ENCODE data around the gene C2orf78. TPM values are rescaled to one million over a fixed set of nuclear protein-coding genes. Genes with fewer than 3 reads are reported as not detected.
"Not testable (repeated sequence)": the region's sequence is repeated elsewhere in the genome, so short reads cannot be mapped to it uniquely, and the experiment has no call there.

The C2orf78 gene
- total RNA-seq, 2 experiments from 2014 or later, result not detected

DNA sequence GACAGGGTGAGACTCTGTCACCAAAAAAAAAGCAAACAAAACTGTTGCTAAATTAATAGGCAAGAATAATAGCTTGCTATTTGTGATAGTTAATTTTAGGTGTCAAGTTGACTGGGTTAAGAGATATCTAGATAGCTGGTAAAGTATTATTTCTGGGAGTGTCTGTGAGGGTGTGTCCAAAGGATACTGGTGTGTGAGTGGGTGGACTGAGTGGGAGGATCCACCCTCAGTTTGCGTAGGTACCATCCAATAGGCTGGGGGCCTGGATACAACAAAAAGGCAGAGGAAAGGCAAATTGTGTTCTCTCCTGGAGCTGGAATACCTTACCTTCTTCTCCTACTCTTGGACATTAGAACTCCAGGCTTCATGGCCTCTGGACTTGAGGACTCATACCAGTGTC, 19.0 kb upstream of the C2orf78 start:
- no peak overlapping the region for H3K27ac Mint-ChIP-seq
- no peak overlapping the region for H3K4me3 Mint-ChIP-seq
- POLR2A ChIA-PET, result no interaction called here
- DNase-seq, result no peak
- H3K27me3 Mint-ChIP-seq, result no peaks in the 10 kb centered on the region
- H3K4me1 Mint-ChIP-seq, result peaks cover 5% of the 10 kb centered on the region
- no peaks in the 10 kb centered on the region for H3K9me3 Mint-ChIP-seq
- H3K36me3 Mint-ChIP-seq (ENCODE audit: low read depth), result peaks cover 54% of the 10 kb centered on the region
- CTCF ChIA-PET, result no interaction called here

DNA sequence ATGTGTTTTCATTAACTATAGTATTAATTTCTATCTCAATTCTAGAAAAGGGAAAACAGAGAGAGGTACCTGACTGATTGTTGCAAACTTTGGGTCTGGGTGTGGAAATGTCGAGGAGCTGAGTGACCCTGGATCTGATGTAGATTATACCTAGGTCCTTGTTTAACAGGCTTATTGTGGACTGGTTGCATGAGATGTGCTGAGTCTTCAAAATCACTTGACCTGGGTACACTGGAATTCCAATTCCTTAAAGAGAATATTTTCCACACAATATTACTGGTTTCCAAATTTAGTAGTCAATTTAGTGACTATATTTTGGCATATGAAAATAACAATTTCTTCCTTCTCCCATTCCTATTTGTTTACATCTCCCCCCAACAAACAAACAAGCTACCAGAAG, 17.6 kb upstream of the C2orf78 start:
- no peak for DNase-seq
- POLR2A ChIA-PET, result no interaction called here
- Mint-ChIP-seq H3K4me3 (no peak overlapping the region), H3K27me3 (no peaks in the 10 kb centered on the region), H3K36me3 (ENCODE audit: low read depth) (peaks cover 53% of the 10 kb centered on the region), H3K4me1 (peaks cover 9% of the 10 kb centered on the region), H3K27ac (no peak overlapping the region), H3K9me3 (no peaks in the 10 kb centered on the region)
- CTCF ChIA-PET, result no interaction called here

DNA sequence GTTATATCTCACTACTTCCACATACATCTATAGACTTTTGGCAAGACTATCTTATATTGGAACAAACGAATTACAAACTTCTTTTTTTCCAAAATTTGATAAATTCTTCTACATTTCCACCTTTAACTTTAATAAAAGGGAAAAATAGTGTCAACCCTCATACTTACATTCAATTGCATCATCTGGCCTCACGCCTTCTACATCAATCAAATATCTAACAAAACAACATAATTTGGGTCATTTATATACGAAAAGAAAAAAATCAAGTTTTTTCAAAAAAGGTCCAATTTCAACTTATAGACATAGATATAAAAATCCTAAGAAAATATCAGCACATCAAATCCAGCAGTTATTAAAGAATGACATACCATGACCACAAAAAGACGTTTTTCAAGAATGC, 17.0 kb upstream of the C2orf78 start:
- H3K27ac Mint-ChIP-seq, result no peak overlapping the region
- H3K36me3 Mint-ChIP-seq (ENCODE audit: low read depth), result peaks cover 51% of the 10 kb centered on the region
- no peak overlapping the region for H3K4me3 Mint-ChIP-seq
- POLR2A ChIA-PET, result no interaction called here
- no peak for DNase-seq
- no peaks in the 10 kb centered on the region for H3K27me3 Mint-ChIP-seq
- CTCF ChIA-PET, result no interaction called here
- peaks cover 9% of the 10 kb centered on the region for H3K4me1 Mint-ChIP-seq
- H3K9me3 Mint-ChIP-seq, result no peaks in the 10 kb centered on the region

DNA sequence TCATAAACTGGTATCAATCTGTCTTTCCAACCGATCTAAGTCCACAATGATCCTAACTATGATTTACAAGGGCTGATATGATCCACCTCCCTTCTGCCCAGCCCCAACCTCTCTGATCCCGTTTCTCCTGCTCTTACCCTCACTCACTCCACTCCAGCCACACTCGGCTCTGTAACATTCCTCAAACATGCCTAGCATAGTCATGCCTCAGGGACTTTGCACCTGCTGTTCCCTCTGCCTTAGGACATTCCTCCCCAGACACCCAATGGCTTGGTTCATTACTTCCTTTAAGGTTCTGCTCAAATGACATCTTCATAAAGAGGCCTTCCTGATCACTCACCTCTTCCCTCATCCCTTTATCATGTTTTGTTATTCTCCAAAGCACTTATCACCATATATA, 13.3 kb upstream of the C2orf78 start:
- H3K27me3 Mint-ChIP-seq, result no peaks in the 10 kb centered on the region
- H3K36me3 Mint-ChIP-seq (ENCODE audit: low read depth), result peaks cover 57% of the 10 kb centered on the region
- no peak overlapping the region for H3K4me3 Mint-ChIP-seq
- no peak overlapping the region for H3K27ac Mint-ChIP-seq
- ChIA-PET POLR2A (no interaction called here), CTCF (interaction anchor here (0.6 kb wide), 1 partner anchor 9 kb away, joined by 3 read pairs; no protein-coding TSS in a partner anchor)
- H3K4me1 Mint-ChIP-seq, result peaks cover 18% of the 10 kb centered on the region
- no peaks in the 10 kb centered on the region for H3K9me3 Mint-ChIP-seq
- no peak for DNase-seq

DNA sequence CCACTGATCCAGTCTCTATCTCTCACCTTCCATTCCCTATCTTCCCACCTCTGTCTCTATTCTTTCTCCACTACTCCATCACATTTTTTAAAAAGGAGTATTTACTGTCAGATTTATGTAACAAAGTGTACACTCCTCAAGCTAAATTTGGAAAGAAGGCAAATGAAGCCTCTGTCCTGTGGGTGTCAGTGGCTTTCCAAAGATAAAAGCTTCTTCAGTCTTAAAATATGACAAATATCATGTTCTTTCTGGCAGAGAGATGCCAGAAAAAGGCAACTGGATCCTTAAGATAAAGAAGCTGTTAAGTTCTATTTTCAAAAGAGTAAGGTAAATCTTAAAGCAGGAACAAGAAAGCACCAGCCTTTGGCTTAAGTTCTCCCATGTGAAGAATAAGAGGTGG, 11.2 kb upstream of the C2orf78 start:
- no peak for DNase-seq
- Mint-ChIP-seq H3K9me3 (no peaks in the 10 kb centered on the region), H3K27ac (no peak overlapping the region), H3K36me3 (ENCODE audit: low read depth) (peaks cover 61% of the 10 kb centered on the region), H3K27me3 (no peaks in the 10 kb centered on the region), H3K4me3 (no peak overlapping the region), H3K4me1 (peaks cover 25% of the 10 kb centered on the region)
- ChIA-PET POLR2A (no interaction called here), CTCF (no interaction called here)

DNA sequence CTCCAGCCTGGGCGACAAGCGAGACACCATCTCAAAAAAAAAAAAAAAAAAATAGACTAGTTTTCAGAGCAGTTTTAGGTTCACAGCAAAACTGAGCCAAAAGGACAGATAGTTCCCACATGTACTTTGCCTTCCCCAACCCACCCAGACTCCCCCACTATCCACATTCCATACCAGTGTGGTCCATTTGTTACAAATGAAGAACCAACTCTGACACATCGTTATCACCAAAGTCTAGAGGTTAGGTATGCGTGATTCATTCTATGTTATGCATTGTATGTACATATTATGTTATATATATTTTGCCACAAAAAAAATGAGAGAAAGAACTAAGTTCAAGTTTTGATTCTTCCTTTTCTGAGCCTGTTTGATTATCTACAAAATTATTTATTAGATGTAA, 7.6 kb upstream of the C2orf78 start:
- Mint-ChIP-seq H3K36me3 (ENCODE audit: low read depth) (peaks cover 47% of the 10 kb centered on the region), H3K27ac (no peak overlapping the region), H3K4me3 (no peak overlapping the region), H3K9me3 (no peaks in the 10 kb centered on the region), H3K4me1 (peaks cover 38% of the 10 kb centered on the region), H3K27me3 (no peaks in the 10 kb centered on the region)
- ChIA-PET POLR2A (no interaction called here), CTCF (interaction anchor here (0.6 kb wide), 1 partner anchor 829 kb away, joined by 3 read pairs; no protein-coding TSS in a partner anchor)
- DNase-seq, result no peak

DNA sequence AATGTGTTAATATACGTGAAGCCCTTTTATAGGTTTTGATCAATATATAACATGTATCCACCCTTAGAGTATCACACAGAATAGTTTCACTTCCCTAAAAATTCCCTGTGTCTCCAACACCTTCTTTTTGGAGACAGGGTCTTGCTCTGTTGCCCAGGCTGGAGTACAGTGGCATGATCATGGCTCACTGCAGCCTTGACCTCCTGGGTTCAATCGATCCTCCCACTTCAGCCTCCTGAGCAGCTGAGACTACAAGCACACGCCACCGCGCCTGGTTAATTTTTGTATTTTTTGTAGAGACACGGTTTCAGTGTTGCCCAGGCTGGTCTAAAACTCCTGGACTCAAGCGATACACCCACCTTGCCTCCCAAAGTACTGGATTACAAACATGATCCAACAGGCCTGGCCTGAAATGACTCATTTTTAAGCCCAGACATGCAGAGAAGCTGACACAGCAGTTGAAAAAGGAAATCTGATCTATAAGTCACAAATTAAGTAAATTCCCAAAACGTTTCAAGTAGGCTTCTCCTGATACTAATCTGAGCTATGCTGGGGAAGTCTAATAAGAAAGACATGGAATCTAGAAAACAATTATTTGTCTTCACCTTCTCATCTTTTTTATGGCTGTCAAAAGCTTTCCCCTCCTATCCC, 7.0 kb upstream of the C2orf78 start:
- CTCF ChIA-PET, result no interaction called here
- peaks cover 45% of the 10 kb centered on the region for H3K36me3 Mint-ChIP-seq (ENCODE audit: low read depth)
- peaks cover 38% of the 10 kb centered on the region for H3K4me1 Mint-ChIP-seq
- no peaks in the 10 kb centered on the region for H3K9me3 Mint-ChIP-seq
- no peaks in the 10 kb centered on the region for H3K27me3 Mint-ChIP-seq
- no peak overlapping the region for H3K4me3 Mint-ChIP-seq
- no peak for DNase-seq
- no peak overlapping the region for H3K27ac Mint-ChIP-seq
- POLR2A ChIA-PET, result no interaction called here

DNA sequence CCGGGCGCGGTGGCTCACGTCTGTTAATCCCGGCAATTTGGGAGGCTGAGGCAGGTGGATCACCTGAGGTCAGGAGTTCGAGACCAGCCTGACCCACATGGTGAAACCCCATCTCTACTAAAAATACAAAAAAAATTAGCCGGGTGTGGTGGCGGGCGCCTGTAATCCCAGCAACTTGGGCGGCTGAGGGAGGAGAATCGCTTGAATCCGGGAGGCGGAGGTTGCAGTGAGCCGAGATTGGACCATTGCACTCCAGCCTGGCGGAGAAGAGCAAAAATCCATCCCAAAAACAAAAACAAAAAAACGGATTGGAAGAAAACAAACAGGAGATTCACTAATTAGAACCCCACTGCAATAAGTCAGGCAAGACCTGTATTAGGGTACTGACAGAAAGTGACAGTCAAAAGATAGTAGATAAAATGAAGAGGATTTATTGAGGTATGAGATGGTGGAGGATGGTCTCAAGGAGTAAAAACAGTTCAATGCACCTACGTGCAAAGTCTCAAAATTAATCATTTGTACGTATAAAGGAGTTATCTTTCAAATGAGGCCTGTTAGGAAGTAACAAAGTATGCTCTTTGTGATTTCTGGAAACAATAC, 5.0 kb upstream of the C2orf78 start:
- POLR2A ChIA-PET, H3K9me3 Mint-ChIP-seq, H3K27me3 Mint-ChIP-seq, DNase-seq: not testable (repeated sequence)
- CTCF ChIA-PET, result interaction anchor here (0.7 to 1.1 kb wide), 5 partner anchors 15 to 299 kb away, joined by 3 to 4 read pairs (median 3); partner anchors contain the start of gene TPRKB
- Mint-ChIP-seq H3K36me3 (ENCODE audit: low read depth) (peaks cover 33% of the 10 kb centered on the region), H3K27ac (peak overlapping the region; percentile 98), H3K4me1 (peaks cover 38% of the 10 kb centered on the region), H3K4me3 (peak overlapping the region; percentile 97)

DNA sequence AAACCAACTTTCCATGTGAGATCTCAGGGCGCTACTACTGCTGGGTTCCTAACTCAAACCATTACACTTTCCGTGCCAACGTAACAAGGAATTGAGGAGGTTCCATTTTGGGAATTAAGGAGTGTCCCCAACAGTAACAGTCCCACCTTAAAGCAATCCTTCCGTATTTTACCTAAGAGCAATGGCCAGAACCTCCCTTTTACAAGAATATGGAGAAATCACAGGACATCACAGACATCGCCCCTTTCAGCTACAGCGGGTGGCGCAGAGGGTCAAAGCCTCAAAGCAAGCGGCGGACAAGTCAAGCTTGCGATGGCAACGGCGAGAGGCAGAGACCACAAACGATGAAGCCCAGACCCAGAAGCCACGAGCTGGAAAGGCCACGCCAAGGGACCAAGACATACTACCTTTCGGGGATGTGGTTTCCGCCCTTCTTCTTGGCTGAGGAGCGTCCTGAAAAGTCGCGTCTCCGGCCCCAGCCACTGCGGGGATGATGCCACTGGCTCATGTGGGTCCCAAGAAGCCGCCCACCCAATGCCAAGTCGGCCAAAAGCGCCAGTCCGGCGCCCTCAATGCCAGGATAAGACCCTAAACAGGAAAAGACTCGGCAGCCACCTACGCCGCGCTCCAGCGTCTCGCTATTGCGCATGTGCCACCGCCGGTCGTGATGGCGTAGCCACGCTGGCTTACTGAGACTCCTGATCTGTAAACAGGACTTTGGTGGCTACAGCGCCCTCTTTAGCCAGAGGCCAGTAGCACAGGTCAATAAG, 4.3 kb upstream of the C2orf78 start, which contains the start of gene DUSP11:
Gene DUSP11, minus strand, starts transcription at position 637 of the 770 bp plus-strand sequence. Its CDS starts 129 bp downstream, at position 508.
- peak within 1 kb of the TSS; percentile 97 for H3K4me3 Mint-ChIP-seq
- H3K27ac Mint-ChIP-seq, result peak within 1 kb of the TSS; percentile 98
- DNase-seq, result peak; percentile 98
- POLR2A ChIA-PET, result interaction anchor here (0.5 kb wide), 1 partner anchor 30 kb away, joined by 3 read pairs; no protein-coding TSS in a partner anchor
- H3K9me3 Mint-ChIP-seq, result no peaks in the 10 kb centered on the region
- CTCF ChIA-PET, result interaction anchor here (0.7 to 1.1 kb wide), 5 partner anchors 16 to 298 kb away, joined by 3 to 4 read pairs (median 3); partner anchors contain the start of gene TPRKB
- peaks cover 6% of the 10 kb centered on the region for H3K27me3 Mint-ChIP-seq
- peaks cover 27% of the 10 kb centered on the region for H3K36me3 Mint-ChIP-seq (ENCODE audit: low read depth)
- H3K4me1 Mint-ChIP-seq, result peaks cover 32% of the 10 kb centered on the region

DNA sequence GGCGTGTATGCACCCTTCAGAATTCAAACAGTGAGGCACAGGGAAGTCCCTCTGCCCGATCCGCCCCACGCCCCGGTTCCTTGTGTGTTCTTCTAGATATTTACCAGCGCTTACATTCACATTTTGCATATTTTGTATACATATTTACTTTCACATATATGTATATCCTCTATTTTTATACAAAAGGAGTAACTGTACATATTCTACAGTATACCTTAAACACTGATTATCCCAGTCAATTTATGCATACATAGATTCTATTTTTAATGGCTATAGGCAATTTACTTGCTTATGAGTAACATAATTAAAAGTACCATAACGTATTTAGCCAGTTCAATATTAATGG, 3.8 kb upstream of the C2orf78 start:
- CTCF ChIA-PET, result interaction anchor here (0.7 to 1.2 kb wide), 4 partner anchors 43 to 559 kb away, joined by 3 read pairs; partner anchors contain the start of gene TPRKB
- peak overlapping the region; percentile 97 for H3K4me3 Mint-ChIP-seq
- peak overlapping the region; percentile 98 for H3K27ac Mint-ChIP-seq
- no peak for DNase-seq
- H3K9me3 Mint-ChIP-seq, result no peaks in the 10 kb centered on the region
- peaks cover 28% of the 10 kb centered on the region for H3K4me1 Mint-ChIP-seq
- peaks cover 6% of the 10 kb centered on the region for H3K27me3 Mint-ChIP-seq
- peaks cover 22% of the 10 kb centered on the region for H3K36me3 Mint-ChIP-seq (ENCODE audit: low read depth)
- POLR2A ChIA-PET, result interaction anchor here (0.5 kb wide), 1 partner anchor 31 kb away, joined by 3 read pairs; no protein-coding TSS in a partner anchor

DNA sequence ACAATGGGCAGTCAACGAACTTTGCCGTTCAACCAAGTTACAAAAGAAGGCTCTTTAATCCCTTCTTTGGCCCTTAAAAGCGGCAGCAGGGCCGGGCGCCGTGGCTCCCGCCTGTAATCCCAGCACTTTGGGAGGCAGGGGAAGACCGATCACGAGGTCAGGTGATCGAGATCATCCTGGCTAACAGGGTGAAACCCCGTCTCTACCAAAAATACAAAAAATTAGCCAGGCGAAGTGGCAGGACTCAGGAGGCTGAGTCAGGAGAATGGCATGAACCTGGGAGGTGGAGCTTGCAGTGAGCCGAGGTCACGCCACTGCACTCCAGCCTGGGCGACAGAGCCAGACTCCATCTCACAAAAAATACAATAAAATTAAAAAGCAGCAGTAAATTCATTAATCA, 581 bp upstream of the C2orf78 start:
- H3K4me3 Mint-ChIP-seq; H3K36me3 Mint-ChIP-seq (ENCODE audit: low read depth); H3K9me3 Mint-ChIP-seq; H3K27ac Mint-ChIP-seq; POLR2A ChIA-PET; H3K27me3 Mint-ChIP-seq; CTCF ChIA-PET; DNase-seq: not testable (repeated sequence)
- peaks cover 13% of the 10 kb centered on the region for H3K4me1 Mint-ChIP-seq

DNA sequence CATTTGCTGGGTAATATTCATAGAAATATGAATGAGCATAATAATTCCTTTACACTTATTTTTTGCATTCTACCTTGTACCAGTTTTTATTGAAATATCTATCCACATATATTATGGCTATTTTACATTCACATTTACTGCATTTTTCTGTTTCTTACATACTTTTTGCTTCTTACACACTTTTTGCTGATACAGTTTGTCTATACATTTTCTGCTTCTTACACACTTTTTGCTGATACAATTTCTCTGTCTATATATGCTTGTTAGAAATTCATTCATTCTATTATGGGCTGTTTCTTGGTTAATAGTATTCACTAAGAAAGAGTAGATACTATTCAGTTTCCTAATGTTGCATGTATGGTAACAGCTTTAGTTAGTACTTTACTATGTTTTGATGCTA, 27.9 kb downstream of the C2orf78 start:
- peaks cover 7% of the 10 kb centered on the region for H3K27me3 Mint-ChIP-seq
- no peak for DNase-seq
- H3K4me3 Mint-ChIP-seq, result no peak overlapping the region
- POLR2A ChIA-PET, result no interaction called here
- CTCF ChIA-PET, result interaction anchor here (2.3 kb wide), 1 partner anchor 12 kb away, joined by 9 read pairs; no protein-coding TSS in a partner anchor
- no peaks in the 10 kb centered on the region for H3K36me3 Mint-ChIP-seq (ENCODE audit: low read depth)
- no peak overlapping the region for H3K27ac Mint-ChIP-seq
- H3K4me1 Mint-ChIP-seq, result peaks cover 2% of the 10 kb centered on the region
- no peaks in the 10 kb centered on the region for H3K9me3 Mint-ChIP-seq

DNA sequence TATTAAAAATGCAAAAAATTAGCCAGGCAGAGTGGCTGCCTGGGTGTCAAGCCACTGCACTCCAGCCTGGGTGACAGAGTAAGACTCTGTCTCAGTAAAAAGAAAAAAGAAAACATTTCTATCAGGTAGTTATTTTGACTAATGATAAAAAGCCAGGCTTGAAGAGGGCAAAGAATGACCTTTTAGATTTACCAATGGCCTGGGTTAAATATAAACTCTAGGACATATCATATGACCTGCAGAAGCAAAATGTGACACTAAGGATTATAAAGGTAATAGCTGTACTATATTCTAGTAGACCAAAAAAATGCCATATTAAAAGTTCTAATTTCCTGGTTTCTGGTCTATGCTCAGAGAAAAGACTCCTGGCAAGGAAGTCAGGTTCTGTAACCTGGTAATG, 28.7 kb downstream of the C2orf78 start:
- peaks cover 2% of the 10 kb centered on the region for H3K4me1 Mint-ChIP-seq
- CTCF ChIA-PET, result interaction anchor here (2.3 kb wide), 1 partner anchor 11 kb away, joined by 9 read pairs; no protein-coding TSS in a partner anchor

More for the DNA sequence above, 28.7 kb downstream of the C2orf78 start:
- H3K9me3 Mint-ChIP-seq, result no peaks in the 10 kb centered on the region
- H3K4me3 Mint-ChIP-seq, result no peak overlapping the region
- H3K27me3 Mint-ChIP-seq, result peaks cover 7% of the 10 kb centered on the region
- POLR2A ChIA-PET, result no interaction called here
- DNase-seq, result no peak
- no peak overlapping the region for H3K27ac Mint-ChIP-seq
- H3K36me3 Mint-ChIP-seq (ENCODE audit: low read depth), result no peaks in the 10 kb centered on the region

Measured in activated CD4-positive, alpha-beta T cell treated with anti-CD3 and anti-CD28 coated beads, Interleukin-2, amount 10 ng/mL, durations not matched to agents 7 days and 5 days (primary cell).